Hepatocyte (in vitro differentiated cells): ENCODE results near the gene SAFB2.

Experiments used
- EZH2phosphoT487 ChIP-seq: fragments of 200-600 bp; sonication (generic); IDR thresholded peaks from one replicate; pipeline ENCODE4 v1.6.1; 2018; ENCODE audit warnings: antibody characterized with exemption, mild to moderate bottlenecking, low read depth, moderate library complexity; ENCODE audit not compliant: unreplicated experiment, severe bottlenecking
- TF ChIP-seq, protein P1 (sequence below): fragments of 200-600 bp; sonication (generic); IDR thresholded peaks from 2 replicates; pipeline ENCODE4 v1.5.1; 2016; ENCODE audit warnings: antibody characterized with exemption, mild to moderate bottlenecking; ENCODE audit not compliant: poor library complexity

DNA sequence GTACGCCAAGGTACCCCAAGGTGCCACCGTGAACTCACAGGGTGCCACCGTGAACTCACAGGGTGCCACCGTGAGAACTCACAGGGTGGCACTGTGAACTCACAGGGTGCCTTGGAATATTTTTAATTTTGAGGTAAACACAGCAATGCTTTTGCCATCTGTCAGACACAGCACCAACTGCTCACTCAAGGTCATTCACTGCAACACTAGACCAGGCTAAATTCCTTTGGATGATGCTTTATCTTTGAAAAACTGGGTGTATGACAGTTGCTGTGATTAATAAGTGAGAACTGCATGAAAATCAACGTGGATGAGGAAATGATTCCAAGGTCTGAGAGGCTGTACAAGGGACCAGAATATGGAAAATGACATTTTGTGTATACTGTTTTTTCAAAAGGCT, 18.9 kb downstream of the SAFB2 start:
- TF ChIP-seq, protein P1, sequence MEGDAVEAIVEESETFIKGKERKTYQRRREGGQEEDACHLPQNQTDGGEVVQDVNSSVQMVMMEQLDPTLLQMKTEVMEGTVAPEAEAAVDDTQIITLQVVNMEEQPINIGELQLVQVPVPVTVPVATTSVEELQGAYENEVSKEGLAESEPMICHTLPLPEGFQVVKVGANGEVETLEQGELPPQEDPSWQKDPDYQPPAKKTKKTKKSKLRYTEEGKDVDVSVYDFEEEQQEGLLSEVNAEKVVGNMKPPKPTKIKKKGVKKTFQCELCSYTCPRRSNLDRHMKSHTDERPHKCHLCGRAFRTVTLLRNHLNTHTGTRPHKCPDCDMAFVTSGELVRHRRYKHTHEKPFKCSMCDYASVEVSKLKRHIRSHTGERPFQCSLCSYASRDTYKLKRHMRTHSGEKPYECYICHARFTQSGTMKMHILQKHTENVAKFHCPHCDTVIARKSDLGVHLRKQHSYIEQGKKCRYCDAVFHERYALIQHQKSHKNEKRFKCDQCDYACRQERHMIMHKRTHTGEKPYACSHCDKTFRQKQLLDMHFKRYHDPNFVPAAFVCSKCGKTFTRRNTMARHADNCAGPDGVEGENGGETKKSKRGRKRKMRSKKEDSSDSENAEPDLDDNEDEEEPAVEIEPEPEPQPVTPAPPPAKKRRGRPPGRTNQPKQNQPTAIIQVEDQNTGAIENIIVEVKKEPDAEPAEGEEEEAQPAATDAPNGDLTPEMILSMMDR, result no peak
- no peak for TF ChIP-seq EZH2phosphoT487
